Head of caudate nucleus (tissue), 42 donors: ENCODE measurements around the gene RGL1.
"Not testable (repeated sequence)": the region's sequence is repeated elsewhere in the genome, so short reads cannot be mapped to it uniquely, and the experiment has no call there.

ENCODE experiments used
- DNase-seq, 42 donors: peaks; one replicate each; pipeline versions ENCODE4 v3.0.0 to v3.0.0-alpha.2; 2020 to 2021; ENCODE audit warnings: mixed read lengths in 7 of 42
- intact Hi-C: fragments of 100-400 bp; cut with DNase I; formaldehyde crosslinking; loops from one replicate; pipeline ENCODE4 v1.15.0; 2022

RGL1 gene

DNA sequence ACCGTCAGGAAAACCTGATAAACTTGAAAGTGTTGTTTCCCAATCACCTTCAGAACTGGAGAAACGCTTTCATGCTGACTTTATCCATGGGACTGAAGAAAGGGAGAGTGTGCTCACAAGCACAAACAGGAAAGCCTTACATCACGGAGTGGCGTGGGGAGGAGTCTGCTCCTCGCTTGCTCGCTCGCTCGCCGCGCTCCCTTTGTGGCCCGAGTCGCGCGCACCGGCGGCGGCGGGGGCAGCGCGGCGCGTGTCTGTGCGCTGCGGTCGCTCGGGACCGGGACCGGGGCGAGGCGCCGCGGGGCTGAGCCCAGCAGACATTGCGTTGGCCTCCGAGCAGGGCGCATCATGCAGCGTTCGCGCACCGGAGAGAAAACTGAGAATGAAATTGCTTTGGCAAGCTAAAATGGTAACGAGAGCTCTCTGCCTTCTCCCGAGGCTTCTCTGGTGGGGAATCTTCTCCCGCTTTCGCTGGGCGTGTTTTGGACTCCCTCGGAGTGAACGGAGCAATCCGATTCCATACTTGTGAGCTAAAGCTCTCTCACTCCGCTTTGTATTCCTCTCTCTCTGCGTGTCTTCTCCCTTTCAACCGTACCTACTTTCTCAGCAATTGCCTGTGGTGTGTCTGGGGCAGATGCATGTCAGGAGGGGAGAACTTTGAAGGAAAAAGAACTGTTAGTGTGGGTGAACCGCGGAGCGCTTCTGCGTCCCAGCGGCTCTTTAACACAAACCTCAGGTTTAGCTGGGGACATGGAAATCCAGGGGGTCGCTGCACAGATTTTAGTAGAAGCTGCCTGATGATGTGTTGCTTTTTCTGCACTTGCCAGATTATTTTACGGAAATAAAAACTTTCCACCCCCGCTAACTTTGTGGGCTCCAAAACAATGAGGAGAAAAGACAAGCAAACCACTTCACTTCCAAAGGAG, at the start of gene RGL1:
Gene RGL1, plus strand, starts transcription at position 205 of the 926 bp plus-strand sequence. Its CDS starts 178 bp downstream, at position 383.
- intact Hi-C loops = loop anchor here (5.0 to 10.0 kb wide), 3 partner anchors 72 to 170 kb away; partner anchors contain the start of gene ARPC5
- peak; percentile 51 to 91 (median 80) for DNase-seq

DNA sequence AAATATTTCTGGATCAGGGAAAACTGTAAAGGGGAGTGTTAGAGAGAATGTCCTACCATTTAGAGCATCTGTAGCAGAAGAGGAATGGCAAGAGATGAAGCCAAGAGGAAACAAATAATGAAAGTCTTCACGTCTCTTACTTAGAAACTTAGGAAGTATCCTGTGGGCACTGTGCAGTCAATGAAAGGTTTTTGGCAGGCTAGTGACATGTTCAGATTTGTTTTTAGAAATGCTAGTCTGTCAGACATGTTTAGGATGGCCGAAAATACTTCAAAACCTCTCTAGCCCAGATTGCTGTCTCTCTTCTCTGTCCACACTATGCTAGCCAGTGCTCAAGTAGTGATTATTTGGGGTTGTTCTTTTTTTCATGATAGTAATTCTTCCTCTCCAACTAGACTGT, 48.6 kb upstream of the RGL1 start:
- DNase-seq = no peak
- intact Hi-C loops = no loop called here

- intact Hi-C loops = no loop called here
- no peak for DNase-seq
Measured at GRCh38 chr1:183757061-183757460, 47.9 kb upstream of the RGL1 start.

DNA sequence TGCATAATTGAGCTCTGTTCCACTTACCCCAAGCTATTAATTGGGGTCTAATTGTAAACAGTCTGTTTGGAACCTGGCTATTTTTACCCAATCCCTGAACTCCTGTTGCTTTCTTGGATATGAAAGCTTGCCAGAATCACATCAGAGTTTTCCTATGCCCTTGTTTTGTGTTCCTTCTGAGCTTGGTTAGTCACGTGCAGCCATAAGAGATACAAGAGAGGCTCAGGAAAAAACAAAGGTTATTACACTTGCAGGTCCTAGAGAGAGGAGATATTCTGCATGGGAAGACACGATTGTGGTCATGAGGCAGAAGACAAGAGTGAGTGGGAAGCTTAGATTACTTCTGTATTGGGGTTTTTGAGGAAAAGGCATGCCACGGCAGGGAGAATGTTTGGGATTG, 46.0 kb upstream of the RGL1 start:
- no peak for DNase-seq
- intact Hi-C loops = no loop called here

DNA sequence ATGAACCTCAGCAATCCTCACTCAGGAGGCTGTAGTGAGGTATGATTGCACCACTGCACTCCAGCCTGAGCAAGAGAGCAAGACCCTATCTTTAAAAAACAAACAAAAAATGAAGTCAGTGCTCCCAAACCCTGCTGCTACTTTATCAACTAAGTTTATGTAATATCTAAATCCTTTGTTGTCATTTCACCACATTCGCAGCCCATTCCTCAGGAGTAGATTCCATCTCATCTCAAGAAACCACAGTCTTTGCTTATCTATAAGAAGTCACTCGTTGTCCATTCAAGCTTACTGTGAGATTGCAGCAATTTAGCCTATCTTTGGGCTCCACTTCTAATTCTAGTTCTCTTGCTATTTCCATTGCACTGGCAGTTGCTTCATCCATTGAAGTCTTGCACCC, 44.3 kb upstream of the RGL1 start:
- DNase-seq = no peak
- intact Hi-C loops = no loop called here

GRCh38 chr1:183761871-183762270, 43.0 kb upstream of the RGL1 start:
- intact Hi-C loops = no loop called here
- no peak for DNase-seq

DNA sequence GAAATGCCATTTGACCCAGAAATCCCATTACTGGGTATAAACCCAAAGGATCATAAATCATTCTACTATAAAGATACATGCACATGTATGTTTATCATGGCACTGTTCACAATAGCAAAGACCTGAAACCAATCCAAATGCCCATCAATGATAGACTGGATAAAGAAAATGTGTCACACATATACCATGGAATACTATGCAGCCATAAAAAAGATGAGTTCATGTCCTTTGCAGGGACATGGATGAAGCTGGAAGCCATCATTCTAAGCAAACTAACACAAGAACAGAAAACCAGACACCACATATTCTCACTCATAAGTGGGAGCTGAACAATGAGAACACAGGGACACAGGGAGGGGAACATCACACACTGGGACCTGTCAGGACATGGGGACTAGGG, 42.1 kb upstream of the RGL1 start:
- intact Hi-C loops, DNase-seq: not testable (repeated sequence)

DNA sequence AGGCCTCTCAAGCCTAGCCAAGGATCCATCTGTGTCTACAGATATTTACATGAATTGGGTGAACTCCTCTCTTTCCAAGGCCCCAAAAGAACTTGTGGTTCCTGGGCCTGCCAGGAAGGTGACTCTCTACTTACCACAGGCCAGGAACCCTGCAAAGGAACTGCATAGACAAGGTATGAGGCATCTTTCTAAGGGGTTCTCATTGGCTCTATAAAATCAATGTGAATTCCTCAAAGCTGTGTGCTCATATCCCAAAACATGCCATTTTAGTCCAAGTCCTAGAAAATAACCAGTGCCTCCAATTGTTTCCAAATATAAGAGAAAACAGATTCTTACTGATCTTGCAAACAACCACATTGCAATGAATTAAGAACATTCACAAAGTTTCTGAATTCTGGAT, 39.9 kb upstream of the RGL1 start:
- no peak for DNase-seq

GRCh38 chr1:183769956-183770815, 34.7 kb upstream of the RGL1 start:
- intact Hi-C loops = no loop called here
- DNase-seq = no peak

More for the DNA sequence above, 39.9 kb upstream of the RGL1 start:
- intact Hi-C loops = no loop called here

GRCh38 chr1:183770816-183771128, 34.1 kb upstream of the RGL1 start:
- intact Hi-C loops = no loop called here
- no peak for DNase-seq

DNA sequence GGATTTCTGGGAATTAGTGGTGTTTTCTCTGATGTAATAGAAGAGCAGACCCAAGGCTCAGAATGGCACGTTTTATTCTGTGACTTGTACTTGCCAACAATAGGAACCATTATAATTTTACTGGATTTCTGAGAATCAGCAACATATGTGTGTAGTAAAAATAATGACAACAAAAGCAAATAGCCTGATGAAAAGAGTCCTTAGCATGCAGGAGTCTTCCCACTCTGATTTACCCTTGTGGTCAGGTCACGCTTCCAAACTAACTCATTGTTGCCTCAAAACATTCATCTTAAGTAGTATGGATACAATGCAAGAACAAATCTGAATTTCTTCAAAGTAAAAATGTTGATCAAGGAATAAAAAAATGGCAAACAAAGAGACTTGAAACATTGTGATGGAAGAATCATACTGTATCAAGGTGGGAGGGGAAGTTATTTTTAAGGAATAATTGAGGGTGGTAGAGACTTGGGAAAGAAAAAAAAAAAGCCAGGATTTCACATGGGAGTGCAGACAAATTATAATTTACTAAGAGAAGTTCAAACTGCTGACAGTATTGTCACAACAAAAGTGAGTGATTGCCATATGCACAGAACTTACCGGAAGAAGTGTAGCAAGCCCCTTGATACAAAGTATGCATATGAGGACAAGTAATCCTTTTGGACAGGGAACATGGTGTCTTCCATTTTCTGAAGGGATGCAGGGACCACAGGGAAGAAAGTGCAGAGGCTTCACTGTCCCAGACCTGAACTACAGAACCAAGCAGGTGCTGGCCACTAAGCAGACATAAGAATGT, 31.2 kb upstream of the RGL1 start:
- intact Hi-C loops = no loop called here
- DNase-seq = no peak

GRCh38 chr1:183774938-183775337, 30.0 kb upstream of the RGL1 start:
- intact Hi-C loops = no loop called here
- no peak for DNase-seq

DNA sequence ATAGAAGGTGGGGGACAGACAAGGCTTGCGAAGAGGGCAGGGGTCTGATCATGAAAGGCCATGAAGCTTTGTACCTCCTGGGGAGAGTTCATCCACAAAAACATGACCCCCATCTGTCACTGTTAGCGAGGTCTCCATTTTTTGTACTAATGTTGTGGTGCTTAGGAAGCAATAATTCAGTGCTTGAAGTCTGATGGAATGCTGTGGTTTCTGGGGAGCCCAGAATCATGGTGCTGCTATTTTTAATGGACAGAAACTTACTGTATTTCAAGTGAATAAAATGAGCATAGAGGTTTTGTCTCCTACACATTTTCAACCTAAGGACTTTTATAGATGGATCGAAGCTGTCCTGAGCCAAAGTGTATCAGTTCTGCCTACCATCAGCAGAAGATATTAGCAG, 28.2 kb upstream of the RGL1 start:
- intact Hi-C loops = no loop called here

GRCh38 chr1:183777328-183777727, 27.6 kb upstream of the RGL1 start:
- intact Hi-C loops = no loop called here
- no peak for DNase-seq

More for the DNA sequence above, 28.2 kb upstream of the RGL1 start:
- DNase-seq = no peak

DNA sequence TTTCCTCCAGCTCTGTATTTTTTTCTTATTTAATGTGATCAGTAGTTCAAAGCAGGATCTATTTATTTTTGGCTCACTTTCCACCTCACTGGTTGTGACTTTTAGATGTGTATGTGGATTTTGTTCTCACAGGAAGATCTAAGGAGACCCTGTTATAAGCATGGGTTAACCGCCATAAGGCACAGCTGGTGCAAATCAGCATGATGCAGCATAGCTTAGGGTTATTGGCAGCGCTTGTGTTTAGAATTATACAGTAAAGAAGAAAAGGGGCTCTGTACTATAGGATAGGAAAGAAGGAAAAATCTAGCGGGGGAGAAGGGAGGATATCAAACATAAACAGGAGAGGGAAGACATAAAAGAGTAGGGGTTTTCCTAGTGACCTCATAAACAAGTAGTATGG, 26.9 kb upstream of the RGL1 start:
- no peak for DNase-seq
- intact Hi-C loops = no loop called here

DNA sequence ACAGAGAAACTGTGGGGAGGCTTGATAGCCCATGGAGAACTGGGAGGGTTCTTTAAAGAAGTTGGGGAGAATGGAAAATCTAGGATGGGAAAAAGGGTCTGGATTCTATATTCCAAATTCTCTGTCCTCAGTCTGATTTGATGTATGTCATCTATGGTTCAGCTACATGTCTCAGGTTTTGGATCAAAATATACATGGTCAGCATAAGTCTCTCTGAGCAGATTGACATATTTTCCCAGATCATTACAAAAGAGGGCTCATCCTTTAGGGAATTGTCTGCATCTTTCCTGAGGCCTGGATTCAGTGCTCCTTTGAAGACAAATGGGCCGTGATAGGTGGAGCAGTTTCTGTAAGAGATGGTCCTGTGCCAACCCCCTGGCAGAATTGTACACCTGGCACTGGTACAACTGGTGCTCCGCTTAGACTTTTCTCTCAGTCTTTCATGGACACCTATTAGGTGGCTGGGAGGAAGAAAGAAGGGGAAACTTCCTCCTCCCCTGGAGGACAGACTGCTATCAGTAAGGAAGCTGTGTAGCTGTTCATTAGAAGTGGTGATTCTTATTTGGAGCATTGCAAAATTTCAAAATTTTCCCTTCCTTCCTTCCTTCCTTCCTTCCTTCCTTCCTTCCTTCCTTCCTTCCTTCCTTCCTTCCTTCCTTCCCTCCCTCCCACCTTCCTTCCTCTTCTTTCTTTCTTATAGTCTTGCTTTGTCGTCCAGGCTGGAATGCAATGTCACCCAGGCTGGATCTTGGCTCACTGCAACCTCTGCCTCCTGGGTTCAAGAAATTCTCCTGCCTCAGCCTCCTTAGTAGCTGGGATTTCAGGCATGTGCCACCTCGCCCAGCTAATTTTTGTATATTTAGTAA, 26.1 kb upstream of the RGL1 start:
- peak in 1 of 42 donors; percentile 8 for DNase-seq
- intact Hi-C loops = no loop called here

- intact Hi-C loops = no loop called here
- DNase-seq = no peak
Measured at GRCh38 chr1:183780159-183780558, 24.8 kb upstream of the RGL1 start.

GRCh38 chr1:183780757-183781156, 24.2 kb upstream of the RGL1 start:
- no peak for DNase-seq
- intact Hi-C loops = no loop called here
